ENCODE results near the gene F12.

Gene F12

DNA sequence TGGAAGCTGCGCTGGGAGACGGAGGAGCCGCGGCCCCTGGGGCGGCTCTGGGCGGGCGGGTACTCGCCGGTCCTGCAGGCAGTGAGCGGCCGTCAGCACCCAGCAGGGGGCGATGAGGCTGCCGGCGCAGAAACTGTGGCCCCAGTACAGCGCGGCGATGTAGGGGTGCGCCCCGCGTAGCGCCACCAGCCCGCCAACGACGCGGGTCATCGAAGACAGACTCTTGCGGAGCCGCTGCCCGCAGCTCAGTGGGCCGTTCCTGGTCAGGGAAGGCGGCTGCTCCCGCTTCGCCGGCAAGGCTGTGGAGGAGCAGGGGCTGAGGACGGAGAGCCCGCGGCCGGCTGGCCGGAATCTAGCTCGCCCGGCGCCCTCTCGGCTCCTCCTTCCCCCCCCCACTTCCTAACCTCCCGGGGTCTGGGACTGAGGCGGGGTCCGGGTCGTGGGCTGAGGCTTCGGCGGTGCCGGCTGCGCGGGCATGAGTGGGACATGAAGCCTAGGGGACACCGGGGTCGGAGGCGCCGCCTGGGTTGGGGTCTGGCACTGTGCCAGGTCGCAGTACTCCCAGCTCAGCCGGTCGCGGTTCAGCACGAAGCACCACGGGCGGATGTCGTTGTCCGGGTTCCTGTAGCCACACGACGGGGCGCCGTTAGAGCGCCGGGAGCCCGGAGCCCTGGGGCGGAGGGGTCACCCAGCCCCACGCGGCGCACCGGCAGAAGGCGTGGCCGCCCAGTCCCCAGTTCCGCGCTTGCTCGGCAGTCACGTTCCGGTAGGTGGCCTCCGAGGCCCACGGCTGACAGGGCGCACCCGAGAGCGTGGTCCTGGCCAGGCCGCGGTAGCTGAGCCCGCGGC is 5.3 kb downstream of the F12 start (continued):
- TF ChIP-seq, protein P1, sequence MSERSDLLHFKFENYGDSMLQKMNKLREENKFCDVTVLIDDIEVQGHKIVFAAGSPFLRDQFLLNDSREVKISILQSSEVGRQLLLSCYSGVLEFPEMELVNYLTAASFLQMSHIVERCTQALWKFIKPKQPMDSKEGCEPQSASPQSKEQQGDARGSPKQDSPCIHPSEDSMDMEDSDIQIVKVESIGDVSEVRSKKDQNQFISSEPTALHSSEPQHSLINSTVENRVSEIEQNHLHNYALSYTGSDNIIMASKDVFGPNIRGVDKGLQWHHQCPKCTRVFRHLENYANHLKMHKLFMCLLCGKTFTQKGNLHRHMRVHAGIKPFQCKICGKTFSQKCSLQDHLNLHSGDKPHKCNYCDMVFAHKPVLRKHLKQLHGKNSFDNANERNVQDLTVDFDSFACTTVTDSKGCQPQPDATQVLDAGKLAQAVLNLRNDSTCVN (tag by site-specific recombination; optimal IDR thresholded peaks at IDR 0.05), result peak; percentile 84
- TF ChIP-seq, protein P2, sequence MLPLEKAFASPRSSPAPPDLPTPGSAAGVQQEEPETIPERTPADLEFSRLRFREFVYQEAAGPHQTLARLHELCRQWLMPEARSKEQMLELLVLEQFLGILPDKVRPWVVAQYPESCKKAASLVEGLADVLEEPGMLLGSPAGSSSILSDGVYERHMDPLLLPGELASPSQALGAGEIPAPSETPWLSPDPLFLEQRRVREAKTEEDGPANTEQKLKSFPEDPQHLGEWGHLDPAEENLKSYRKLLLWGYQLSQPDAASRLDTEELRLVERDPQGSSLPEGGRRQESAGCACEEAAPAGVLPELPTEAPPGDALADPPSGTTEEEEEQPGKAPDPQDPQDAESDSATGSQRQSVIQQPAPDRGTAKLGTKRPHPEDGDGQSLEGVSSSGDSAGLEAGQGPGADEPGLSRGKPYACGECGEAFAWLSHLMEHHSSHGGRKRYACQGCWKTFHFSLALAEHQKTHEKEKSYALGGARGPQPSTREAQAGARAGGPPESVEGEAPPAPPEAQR (tag by site-specific recombination; IDR thresholded peaks at IDR 0.05), result no peak; the same call in 1 of the 2 replicates
- TF ChIP-seq ZNF677 (tag by site-specific recombination; IDR thresholded peaks at IDR 0.05) (peak; percentile 90), ZNF155 (tag by site-specific recombination; IDR thresholded peaks at IDR 0.05) (no peak), ZNF629 (tag by site-specific recombination; IDR thresholded peaks at IDR 0.05) (peak; percentile 48)

DNA sequence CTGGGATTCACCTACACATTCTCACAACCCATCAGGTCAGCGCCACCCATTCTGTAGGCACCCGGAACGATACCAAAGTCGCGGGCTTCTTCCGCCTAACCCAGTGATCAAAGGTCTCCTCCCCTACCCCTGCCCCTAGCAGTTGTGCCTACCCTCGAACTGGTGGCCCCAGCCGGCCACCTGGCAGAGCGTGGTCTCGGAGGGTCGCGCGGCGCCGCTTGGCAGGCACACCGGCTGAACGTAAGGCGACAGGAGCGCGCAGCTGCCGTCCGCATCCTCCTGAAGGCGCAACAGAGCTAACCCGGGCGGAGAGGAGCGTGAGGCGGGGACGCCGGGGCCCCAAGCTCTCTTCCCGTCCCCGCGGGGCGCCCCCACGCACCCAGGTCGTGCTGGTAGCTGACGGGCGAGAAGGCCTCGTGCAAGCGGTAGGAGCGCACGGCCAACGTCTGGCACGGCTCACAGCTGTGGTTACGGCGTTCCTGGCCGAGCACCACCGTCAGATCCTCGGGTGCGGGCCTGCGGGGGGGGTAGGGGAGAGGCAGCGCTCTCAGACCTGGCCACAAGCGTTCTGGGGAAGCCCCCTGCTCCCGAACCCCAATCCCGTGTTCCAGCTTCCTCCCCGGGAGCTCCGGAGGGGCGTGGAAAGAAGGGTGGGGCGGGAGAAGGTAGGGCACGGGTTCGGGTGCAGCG is 6.1 kb downstream of the F12 start:
- Histone ChIP-seq H3K36me3 (ENCODE audit: control insufficient read depth in 2 of 2, insufficient read depth in 1 of 2, low read length in 2 of 2) (no peaks in the 10 kb centered on the region), H3K4me3 (ENCODE audit: low read depth, low read length) (peak overlapping the region; percentile 50), H3K27ac (ENCODE audit: extremely low read depth, low read depth, low read length) (peak overlapping the region; percentile 55; the same call in 1 of the 2 replicates), H3K9me3 (ENCODE audit: control insufficient read depth, insufficient read depth, low read depth, low read length) (no peaks in the 10 kb centered on the region), H3K4me1 (ENCODE audit: control insufficient read depth, insufficient read depth, low read length) (no peaks in the 10 kb centered on the region)
- CTCF ChIA-PET, result interaction anchor here (0.6 to 6.6 kb wide), 40 partner anchors 9 to 331 kb away, joined by 3 to 97 read pairs (median 6); partner anchors contain the start of genes GRK6, LMAN2 and SLC34A1
- POLR2A ChIA-PET, result interaction anchor here (0.8 to 3.8 kb wide), 16 partner anchors 11 to 94 kb away, joined by 3 to 45 read pairs (median 6); partner anchors contain the start of genes GRK6 and PDLIM7
- TF ChIP-seq, protein P3, sequence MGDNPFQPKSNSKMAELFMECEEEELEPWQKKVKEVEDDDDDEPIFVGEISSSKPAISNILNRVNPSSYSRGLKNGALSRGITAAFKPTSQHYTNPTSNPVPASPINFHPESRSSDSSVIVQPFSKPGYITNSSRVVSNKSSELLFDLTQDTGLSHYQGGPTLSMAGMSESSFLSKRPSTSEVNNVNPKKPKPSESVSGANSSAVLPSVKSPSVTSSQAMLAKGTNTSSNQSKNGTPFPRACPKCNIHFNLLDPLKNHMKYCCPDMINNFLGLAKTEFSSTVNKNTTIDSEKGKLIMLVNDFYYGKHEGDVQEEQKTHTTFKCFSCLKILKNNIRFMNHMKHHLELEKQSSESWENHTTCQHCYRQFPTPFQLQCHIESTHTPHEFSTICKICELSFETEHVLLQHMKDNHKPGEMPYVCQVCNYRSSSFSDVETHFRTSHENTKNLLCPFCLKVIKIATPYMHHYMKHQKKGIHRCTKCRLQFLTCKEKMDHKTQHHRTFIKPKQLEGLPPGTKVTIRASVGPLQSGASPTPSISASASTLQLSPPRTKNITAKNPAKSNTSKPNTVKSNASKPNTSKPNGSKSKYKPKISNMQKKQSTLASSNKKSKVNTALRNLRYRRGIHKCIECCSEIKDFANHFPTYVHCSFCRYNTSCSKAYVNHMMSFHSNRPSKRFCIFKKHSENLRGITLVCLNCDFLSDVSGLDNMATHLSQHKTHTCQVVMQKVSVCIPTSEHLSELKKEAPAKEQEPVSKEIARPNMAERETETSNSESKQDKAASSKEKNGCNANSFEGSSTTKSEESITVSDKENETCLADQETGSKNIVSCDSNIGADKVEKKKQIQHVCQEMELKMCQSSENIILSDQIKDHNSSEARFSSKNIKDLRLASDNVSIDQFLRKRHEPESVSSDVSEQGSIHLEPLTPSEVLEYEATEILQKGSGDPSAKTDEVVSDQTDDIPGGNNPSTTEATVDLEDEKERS (tag by site-specific recombination; IDR thresholded peaks at IDR 0.05), result no peak
- TF ChIP-seq TCF7L2 (IDR thresholded peaks at IDR 0.05; ENCODE audit: borderline replicate concordance, low read depth, low read length) (no peak), ZBTB20 (tag by site-specific recombination; IDR thresholded peaks at IDR 0.05) (peak; percentile 86), ZNF366 (tag by site-specific recombination; conservative IDR thresholded peaks at IDR 0.05) (no peak), MYNN (tag by site-specific recombination; IDR thresholded peaks at IDR 0.05; ENCODE audit: borderline replicate concordance) (no peak), ZNF48 (tag by site-specific recombination; IDR thresholded peaks at IDR 0.05) (no peak), ZFP37 (tag by site-specific recombination; IDR thresholded peaks at IDR 0.05) (no peak), SP2 (tag by site-specific recombination; IDR thresholded peaks at IDR 0.05) (no peak), KLF8 (tag by site-specific recombination; IDR thresholded peaks at IDR 0.05) (peak; percentile 85; the same call in 1 of the 2 replicates), ZNF571 (tag by site-specific recombination; IDR thresholded peaks at IDR 0.05) (no peak), ZNF747 (tag by site-specific recombination; IDR thresholded peaks at IDR 0.05) (no peak)
- TF ChIP-seq, protein P4, sequence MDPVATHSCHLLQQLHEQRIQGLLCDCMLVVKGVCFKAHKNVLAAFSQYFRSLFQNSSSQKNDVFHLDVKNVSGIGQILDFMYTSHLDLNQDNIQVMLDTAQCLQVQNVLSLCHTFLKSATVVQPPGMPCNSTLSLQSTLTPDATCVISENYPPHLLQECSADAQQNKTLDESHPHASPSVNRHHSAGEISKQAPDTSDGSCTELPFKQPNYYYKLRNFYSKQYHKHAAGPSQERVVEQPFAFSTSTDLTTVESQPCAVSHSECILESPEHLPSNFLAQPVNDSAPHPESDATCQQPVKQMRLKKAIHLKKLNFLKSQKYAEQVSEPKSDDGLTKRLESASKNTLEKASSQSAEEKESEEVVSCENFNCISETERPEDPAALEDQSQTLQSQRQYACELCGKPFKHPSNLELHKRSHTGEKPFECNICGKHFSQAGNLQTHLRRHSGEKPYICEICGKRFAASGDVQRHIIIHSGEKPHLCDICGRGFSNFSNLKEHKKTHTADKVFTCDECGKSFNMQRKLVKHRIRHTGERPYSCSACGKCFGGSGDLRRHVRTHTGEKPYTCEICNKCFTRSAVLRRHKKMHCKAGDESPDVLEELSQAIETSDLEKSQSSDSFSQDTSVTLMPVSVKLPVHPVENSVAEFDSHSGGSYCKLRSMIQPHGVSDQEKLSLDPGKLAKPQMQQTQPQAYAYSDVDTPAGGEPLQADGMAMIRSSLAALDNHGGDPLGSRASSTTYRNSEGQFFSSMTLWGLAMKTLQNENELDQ (tag by site-specific recombination; IDR thresholded peaks at IDR 0.05; ENCODE audit: low read depth), result no peak
- TF ChIP-seq, protein P5, sequence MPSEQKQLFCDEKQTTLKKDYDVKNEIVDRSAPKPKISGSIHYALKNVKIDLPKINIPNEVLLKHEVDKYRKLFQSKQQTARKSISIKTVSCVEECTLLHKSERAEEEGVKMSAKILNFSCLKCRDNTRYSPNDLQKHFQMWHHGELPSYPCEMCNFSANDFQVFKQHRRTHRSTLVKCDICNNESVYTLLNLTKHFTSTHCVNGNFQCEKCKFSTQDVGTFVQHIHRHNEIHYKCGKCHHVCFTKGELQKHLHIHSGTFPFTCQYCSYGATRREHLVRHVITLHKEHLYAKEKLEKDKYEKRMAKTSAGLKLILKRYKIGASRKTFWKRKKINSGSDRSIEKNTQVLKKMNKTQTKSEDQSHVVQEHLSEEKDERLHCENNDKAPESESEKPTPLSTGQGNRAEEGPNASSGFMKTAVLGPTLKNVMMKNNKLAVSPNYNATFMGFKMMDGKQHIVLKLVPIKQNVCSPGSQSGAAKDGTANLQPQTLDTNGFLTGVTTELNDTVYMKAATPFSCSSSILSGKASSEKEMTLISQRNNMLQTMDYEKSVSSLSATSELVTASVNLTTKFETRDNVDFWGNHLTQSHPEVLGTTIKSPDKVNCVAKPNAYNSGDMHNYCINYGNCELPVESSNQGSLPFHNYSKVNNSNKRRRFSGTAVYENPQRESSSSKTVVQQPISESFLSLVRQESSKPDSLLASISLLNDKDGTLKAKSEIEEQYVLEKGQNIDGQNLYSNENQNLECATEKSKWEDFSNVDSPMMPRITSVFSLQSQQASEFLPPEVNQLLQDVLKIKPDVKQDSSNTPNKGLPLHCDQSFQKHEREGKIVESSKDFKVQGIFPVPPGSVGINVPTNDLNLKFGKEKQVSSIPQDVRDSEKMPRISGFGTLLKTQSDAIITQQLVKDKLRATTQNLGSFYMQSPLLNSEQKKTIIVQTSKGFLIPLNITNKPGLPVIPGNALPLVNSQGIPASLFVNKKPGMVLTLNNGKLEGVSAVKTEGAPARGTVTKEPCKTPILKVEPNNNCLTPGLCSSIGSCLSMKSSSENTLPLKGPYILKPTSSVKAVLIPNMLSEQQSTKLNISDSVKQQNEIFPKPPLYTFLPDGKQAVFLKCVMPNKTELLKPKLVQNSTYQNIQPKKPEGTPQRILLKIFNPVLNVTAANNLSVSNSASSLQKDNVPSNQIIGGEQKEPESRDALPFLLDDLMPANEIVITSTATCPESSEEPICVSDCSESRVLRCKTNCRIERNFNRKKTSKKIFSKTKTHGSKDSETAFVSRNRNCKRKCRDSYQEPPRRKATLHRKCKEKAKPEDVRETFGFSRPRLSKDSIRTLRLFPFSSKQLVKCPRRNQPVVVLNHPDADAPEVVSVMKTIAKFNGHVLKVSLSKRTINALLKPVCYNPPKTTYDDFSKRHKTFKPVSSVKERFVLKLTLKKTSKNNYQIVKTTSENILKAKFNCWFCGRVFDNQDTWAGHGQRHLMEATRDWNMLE (tag by site-specific recombination; conservative IDR thresholded peaks at IDR 0.05; ENCODE audit: low read depth), result no peak

Measured in HEK293 (cell line).